ENCODE results near the gene PRDX1.
"Not testable (repeated sequence)": the region's sequence is repeated elsewhere in the genome, so short reads cannot be mapped to it uniquely, and the experiment has no call there.

Gene PRDX1

GRCh38 chr1:45513532-45514260, 8.0 kb downstream of the PRDX1 start:
- not testable (repeated sequence) for H2AFZ ChIP-seq (ENCODE audit: low read depth, low read length); H3K4ac ChIP-seq (ENCODE audit: low read depth in 1 of 2, low read length in 2 of 2); H3K4me3 ChIP-seq (ENCODE audit: insufficient read depth in 1 of 2, low read depth in 1 of 2, low read length in 2 of 2); H3K9me3 ChIP-seq (ENCODE audit: control insufficient read depth, low read length); H3K27me3 ChIP-seq (ENCODE audit: control insufficient read depth in 1 of 2, insufficient read depth in 1 of 2, low read length in 2 of 2); H3K23ac ChIP-seq (ENCODE audit: low read length in 2 of 2); H2AK5ac ChIP-seq (ENCODE audit: low read length, severe bottlenecking); H3K18ac ChIP-seq (ENCODE audit: low read depth in 1 of 2, low read length in 2 of 2); H3K14ac ChIP-seq (ENCODE audit: low read length in 2 of 2); H2BK15ac ChIP-seq (ENCODE audit: low read depth, poor library complexity, severe bottlenecking); H3K4me2 ChIP-seq (ENCODE audit: low read length, poor library complexity, severe bottlenecking); DNase-seq; H4K91ac ChIP-seq (ENCODE audit: low read length); H3K4me1 ChIP-seq (ENCODE audit: control insufficient read depth, insufficient read depth, low read depth, low read length); H3K9ac ChIP-seq (ENCODE audit: low read length); H2BK120ac ChIP-seq (ENCODE audit: low read depth, low read length); H4K8ac ChIP-seq (ENCODE audit: low read length); H2BK5ac ChIP-seq (ENCODE audit: low read depth, low read length, poor library complexity, severe bottlenecking); H2BK12ac ChIP-seq (ENCODE audit: low read length in 2 of 2)
- WGBS = 79% methylated on average over 9 of the region's 9 CpGs
- Histone ChIP-seq H3K36me3 (ENCODE audit: control insufficient read depth in 1 of 2, insufficient read depth in 2 of 2, low read depth in 1 of 2, low read length in 2 of 2) (peaks cover 68 to 92% of the 10 kb centered on the region in 2 experiments), H3K27ac (ENCODE audit: low read length, poor library complexity, severe bottlenecking) (peak overlapping the region; percentile 12), H3K79me1 (replicated peaks; ENCODE audit: low read length, poor library complexity, severe bottlenecking) (peaks cover 12% of the 10 kb centered on the region)

DNA sequence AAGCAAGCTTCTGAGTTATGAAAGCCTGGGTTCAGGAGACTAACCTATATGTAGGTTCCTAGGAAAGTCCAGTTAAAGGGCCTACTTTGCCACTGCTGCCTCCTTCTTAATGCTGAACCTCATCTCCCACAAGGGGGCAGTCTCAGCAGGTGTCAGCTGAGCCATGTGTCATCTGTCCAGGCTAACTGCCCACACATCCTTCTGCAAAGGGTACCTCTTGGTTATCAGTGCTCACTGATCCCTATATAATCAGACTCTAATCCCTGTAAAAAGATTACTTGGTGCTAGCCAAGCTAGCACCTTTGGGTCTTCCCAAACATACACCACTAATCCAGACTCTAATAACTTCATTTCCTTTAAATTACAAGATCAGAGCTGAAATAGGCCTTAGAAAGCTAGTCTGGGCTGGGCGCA, 9.0 kb downstream of the PRDX1 start:
- H2AK5ac ChIP-seq (ENCODE audit: low read length, severe bottlenecking) = no peak overlapping the region
- no peak overlapping the region for H2BK5ac ChIP-seq (ENCODE audit: low read depth, low read length, poor library complexity, severe bottlenecking)
- no peak overlapping the region for H3K4me3 ChIP-seq (ENCODE audit: insufficient read depth in 1 of 2, low read depth in 1 of 2, low read length in 2 of 2)
- no peak overlapping the region for H2BK15ac ChIP-seq (ENCODE audit: low read depth, poor library complexity, severe bottlenecking)
- no peaks in the 10 kb centered on the region for H3K27me3 ChIP-seq (ENCODE audit: control insufficient read depth in 1 of 2, insufficient read depth in 1 of 2, low read length in 2 of 2)
- H2AFZ ChIP-seq (ENCODE audit: low read depth, low read length) = no peak overlapping the region
- H3K18ac ChIP-seq (ENCODE audit: low read depth in 1 of 2, low read length in 2 of 2) = no peak overlapping the region
- H3K4me1 ChIP-seq (ENCODE audit: control insufficient read depth, insufficient read depth, low read depth, low read length) = peaks cover 5% of the 10 kb centered on the region
- H3K36me3 ChIP-seq (ENCODE audit: control insufficient read depth in 1 of 2, insufficient read depth in 2 of 2, low read depth in 1 of 2, low read length in 2 of 2) = peaks cover 70 to 95% of the 10 kb centered on the region in 2 experiments
- H3K9me3 ChIP-seq (ENCODE audit: control insufficient read depth, low read length) = no peaks in the 10 kb centered on the region
- no peak overlapping the region for H4K8ac ChIP-seq (ENCODE audit: low read length)
- H3K14ac ChIP-seq (ENCODE audit: low read length in 2 of 2) = no peak overlapping the region
- no peak overlapping the region for H2BK12ac ChIP-seq (ENCODE audit: low read length in 2 of 2)
- H4K91ac ChIP-seq (ENCODE audit: low read length) = no peak overlapping the region
- DNase-seq = peak; percentile 77
- H3K9ac ChIP-seq (ENCODE audit: low read length) = no peak overlapping the region
- H2BK120ac ChIP-seq (ENCODE audit: low read depth, low read length) = no peak overlapping the region
- 100% methylated on average over 1 of the region's 1 CpG for WGBS
- H3K4me2 ChIP-seq (ENCODE audit: low read length, poor library complexity, severe bottlenecking) = no peak overlapping the region
- H3K27ac ChIP-seq (ENCODE audit: low read length, poor library complexity, severe bottlenecking) = peak overlapping the region; percentile 2
- H3K4ac ChIP-seq (ENCODE audit: low read depth in 1 of 2, low read length in 2 of 2) = no peak overlapping the region
- H3K23ac ChIP-seq (ENCODE audit: low read length in 2 of 2) = no peak overlapping the region
- peaks cover 12% of the 10 kb centered on the region for H3K79me1 ChIP-seq (replicated peaks; ENCODE audit: low read length, poor library complexity, severe bottlenecking)

GRCh38 chr1:45510972-45511527, 10.6 kb downstream of the PRDX1 start:
- WGBS = over 99% methylated on average over 4 of the region's 4 CpGs
- H2BK12ac ChIP-seq (ENCODE audit: low read length in 2 of 2) = no peak overlapping the region
- DNase-seq = no peak
- H3K4me3 ChIP-seq (ENCODE audit: insufficient read depth in 1 of 2, low read depth in 1 of 2, low read length in 2 of 2) = no peak overlapping the region
- H3K4me1 ChIP-seq (ENCODE audit: control insufficient read depth, insufficient read depth, low read depth, low read length) = peaks cover 4% of the 10 kb centered on the region
- no peak overlapping the region for H2AFZ ChIP-seq (ENCODE audit: low read depth, low read length)
- H2BK5ac ChIP-seq (ENCODE audit: low read depth, low read length, poor library complexity, severe bottlenecking) = no peak overlapping the region
- H3K4me2 ChIP-seq (ENCODE audit: low read length, poor library complexity, severe bottlenecking) = no peak overlapping the region
- peaks cover 12% of the 10 kb centered on the region for H3K79me1 ChIP-seq (replicated peaks; ENCODE audit: low read length, poor library complexity, severe bottlenecking)
- H2AK5ac ChIP-seq (ENCODE audit: low read length, severe bottlenecking) = no peak overlapping the region
- no peak overlapping the region for H2BK120ac ChIP-seq (ENCODE audit: low read depth, low read length)
- peaks cover 66 to 82% of the 10 kb centered on the region in 2 experiments for H3K36me3 ChIP-seq (ENCODE audit: control insufficient read depth in 1 of 2, insufficient read depth in 2 of 2, low read depth in 1 of 2, low read length in 2 of 2)
- no peak overlapping the region for H3K23ac ChIP-seq (ENCODE audit: low read length in 2 of 2)
- H4K8ac ChIP-seq (ENCODE audit: low read length) = no peak overlapping the region
- H3K27me3 ChIP-seq (ENCODE audit: control insufficient read depth in 1 of 2, insufficient read depth in 1 of 2, low read length in 2 of 2) = no peaks in the 10 kb centered on the region
- H2BK15ac ChIP-seq (ENCODE audit: low read depth, poor library complexity, severe bottlenecking) = no peak overlapping the region
- H3K27ac ChIP-seq (ENCODE audit: low read length, poor library complexity, severe bottlenecking) = no peak overlapping the region
- H3K14ac ChIP-seq (ENCODE audit: low read length in 2 of 2) = no peak overlapping the region
- no peak overlapping the region for H4K91ac ChIP-seq (ENCODE audit: low read length)
- peak overlapping the region; percentile 9 for H3K9ac ChIP-seq (ENCODE audit: low read length)
- no peak overlapping the region for H3K18ac ChIP-seq (ENCODE audit: low read depth in 1 of 2, low read length in 2 of 2)
- H3K9me3 ChIP-seq (ENCODE audit: control insufficient read depth, low read length) = no peaks in the 10 kb centered on the region
- no peak overlapping the region for H3K4ac ChIP-seq (ENCODE audit: low read depth in 1 of 2, low read length in 2 of 2)

GRCh38 chr1:45510036-45510971, 11.4 kb downstream of the PRDX1 start:
- H3K79me1 ChIP-seq (replicated peaks; ENCODE audit: low read length, poor library complexity, severe bottlenecking) = peaks cover 12% of the 10 kb centered on the region
- no peaks in the 10 kb centered on the region for H3K9me3 ChIP-seq (ENCODE audit: control insufficient read depth, low read length)
- no peak overlapping the region for H2BK5ac ChIP-seq (ENCODE audit: low read depth, low read length, poor library complexity, severe bottlenecking)
- no peak overlapping the region for H3K4me2 ChIP-seq (ENCODE audit: low read length, poor library complexity, severe bottlenecking)
- no peak overlapping the region for H3K18ac ChIP-seq (ENCODE audit: low read depth in 1 of 2, low read length in 2 of 2)
- no peak overlapping the region for H2BK15ac ChIP-seq (ENCODE audit: low read depth, poor library complexity, severe bottlenecking)
- H4K8ac ChIP-seq (ENCODE audit: low read length) = peak overlapping the region; percentile 5
- H2AK5ac ChIP-seq (ENCODE audit: low read length, severe bottlenecking) = no peak overlapping the region
- no peak overlapping the region for H3K9ac ChIP-seq (ENCODE audit: low read length)
- H4K91ac ChIP-seq (ENCODE audit: low read length) = no peak overlapping the region
- H3K27me3 ChIP-seq (ENCODE audit: control insufficient read depth in 1 of 2, insufficient read depth in 1 of 2, low read length in 2 of 2) = no peaks in the 10 kb centered on the region
- no peak overlapping the region for H2BK12ac ChIP-seq (ENCODE audit: low read length in 2 of 2)
- no peak overlapping the region for H3K23ac ChIP-seq (ENCODE audit: low read length in 2 of 2)
- H3K27ac ChIP-seq (ENCODE audit: low read length, poor library complexity, severe bottlenecking) = no peak overlapping the region
- peaks cover 4% of the 10 kb centered on the region for H3K4me1 ChIP-seq (ENCODE audit: control insufficient read depth, insufficient read depth, low read depth, low read length)
- H3K36me3 ChIP-seq (ENCODE audit: control insufficient read depth in 1 of 2, insufficient read depth in 2 of 2, low read depth in 1 of 2, low read length in 2 of 2) = peaks cover 66 to 76% of the 10 kb centered on the region in 2 experiments
- 87% methylated on average over 9 of the region's 9 CpGs for WGBS
- no peak for DNase-seq
- no peak overlapping the region for H3K14ac ChIP-seq (ENCODE audit: low read length in 2 of 2)
- H2AFZ ChIP-seq (ENCODE audit: low read depth, low read length) = no peak overlapping the region
- no peak overlapping the region for H3K4ac ChIP-seq (ENCODE audit: low read depth in 1 of 2, low read length in 2 of 2)
- H3K4me3 ChIP-seq (ENCODE audit: insufficient read depth in 1 of 2, low read depth in 1 of 2, low read length in 2 of 2) = no peak overlapping the region
- no peak overlapping the region for H2BK120ac ChIP-seq (ENCODE audit: low read depth, low read length)

All from mesenchymal stem cell (in vitro differentiated cells and primary cell).